BJ (cell line): ENCODE results near the gene ATP13A3. TPM values are rescaled to one million over a fixed set of nuclear protein-coding genes. Genes with fewer than 3 reads are reported as not detected.
"Not testable (repeated sequence)": the region's sequence is repeated elsewhere in the genome, so short reads cannot be mapped to it uniquely, and the experiment has no call there.

Experiments used
- CTCF ChIA-PET: fragments of 350-600 bp; formaldehyde crosslinking; extraction: SDS; loops from one replicate; lab custom pipeline; 2021; ENCODE audit warnings: antibody characterized with exemption, inconsistent platforms; lab: Yijun Ruan, JAX
- POLR2A ChIA-PET: fragments of 300-600 bp; sonication (Branson Sonifier 250); formaldehyde crosslinking; extraction: SDS; loops from one replicate; lab custom pipeline; 2021; ENCODE audit warnings: antibody characterized with exemption; lab: Charles Lee
- DNase-seq: peaks from one replicate; pipeline ENCODE4 v3.0.0-alpha.2; 2011; ENCODE audit warnings: low read depth
- H3K27me3 ChIP-seq: 2 replicates; pipeline ENCODE4 v1.6.0; 2011; ENCODE audit warnings: low read length; ENCODE audit not compliant: control insufficient read depth, insufficient read depth
- H3K36me3 ChIP-seq: 2 replicates; pipeline ENCODE4 v1.5.1; 2011; ENCODE audit warnings: low read length; ENCODE audit not compliant: control insufficient read depth, insufficient read depth
- H3K4me3 ChIP-seq: 2 replicates; pipeline ENCODE4 v1.5.1; 2011; ENCODE audit warnings: low read depth, mild to moderate bottlenecking, control low read depth, low read length
- CTCF ChIP-seq: IDR thresholded peaks from 2 replicates; pipeline ENCODE4 v1.5.1; 2011; ENCODE audit warnings: low read depth, mild to moderate bottlenecking, control low read depth, inconsistent platforms, low read length, moderate library complexity; ENCODE audit not compliant: insufficient read depth
- polyA plus RNA-seq: library from polyadenylated mRNA; depleted of rRNA; stranded (reverse); fragments of >200 nt; gene quantifications from 2 replicates; pipeline ENCODE4 v1.2.3, GENCODE V29; 2011

The ATP13A3 gene
- polyA plus RNA-seq, 1 experiment: 47.1 TPM

GRCh38 chr3:194505791-194506415, 19.1 kb upstream of the ATP13A3 start:
- CTCF ChIA-PET: interaction anchor here (0.9 kb wide), 1 partner anchor 15 kb away, joined by 3 read pairs; no protein-coding TSS in a partner anchor
- H3K4me3 ChIP-seq: no peak overlapping the region
- POLR2A ChIA-PET: interaction anchor here (0.5 kb wide), 1 partner anchor 35 kb away, joined by 14 read pairs; no protein-coding TSS in a partner anchor
- TF ChIP-seq CTCF: no peak
- H3K27me3 ChIP-seq: no peaks in the 10 kb centered on the region
- H3K36me3 ChIP-seq: no peaks in the 10 kb centered on the region
- no peak for DNase-seq

DNA sequence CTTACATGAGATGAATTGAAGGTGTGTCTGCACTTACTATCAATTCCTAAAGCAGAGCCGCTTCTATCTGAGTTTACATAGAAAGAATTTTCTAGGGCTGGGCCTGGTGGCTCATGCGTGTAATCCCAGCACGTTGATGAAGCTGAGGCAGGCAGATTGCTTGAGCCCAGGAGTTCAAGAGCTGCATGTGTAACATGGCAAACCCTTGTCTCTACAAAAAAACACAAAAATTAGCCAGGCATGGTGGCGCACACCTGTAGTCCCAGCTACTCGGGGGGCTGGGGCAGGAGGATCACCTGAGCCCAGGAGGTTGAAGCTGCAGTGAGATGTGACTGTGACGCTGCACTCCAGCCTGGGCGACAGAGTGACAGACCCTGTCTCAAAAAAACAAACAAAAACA, 18.1 kb upstream of the ATP13A3 start:
- no peak overlapping the region for H3K4me3 ChIP-seq
- no peaks in the 10 kb centered on the region for H3K27me3 ChIP-seq
- H3K36me3 ChIP-seq: no peaks in the 10 kb centered on the region
- TF ChIP-seq CTCF: no peak
- POLR2A ChIA-PET: no interaction called here
- DNase-seq: no peak
- CTCF ChIA-PET: interaction anchor here (0.9 kb wide), 1 partner anchor 14 kb away, joined by 3 read pairs; no protein-coding TSS in a partner anchor

GRCh38 chr3:194504146-194504545, 17.3 kb upstream of the ATP13A3 start:
- ChIA-PET POLR2A (no interaction called here), CTCF (no interaction called here)
- DNase-seq: no peak
- no peak for TF ChIP-seq CTCF
- Histone ChIP-seq H3K4me3 (no peak overlapping the region), H3K36me3 (no peaks in the 10 kb centered on the region), H3K27me3 (no peaks in the 10 kb centered on the region)

- no peak for TF ChIP-seq CTCF
- Histone ChIP-seq H3K27me3 (no peaks in the 10 kb centered on the region), H3K36me3 (no peaks in the 10 kb centered on the region), H3K4me3 (no peak overlapping the region)
- no peak for DNase-seq
- POLR2A ChIA-PET: no interaction called here
- CTCF ChIA-PET: interaction anchor here (0.6 kb wide), 1 partner anchor 69 kb away, joined by 3 read pairs; no protein-coding TSS in a partner anchor
Measured at GRCh38 chr3:194503081-194503531, 16.3 kb upstream of the ATP13A3 start.

DNA sequence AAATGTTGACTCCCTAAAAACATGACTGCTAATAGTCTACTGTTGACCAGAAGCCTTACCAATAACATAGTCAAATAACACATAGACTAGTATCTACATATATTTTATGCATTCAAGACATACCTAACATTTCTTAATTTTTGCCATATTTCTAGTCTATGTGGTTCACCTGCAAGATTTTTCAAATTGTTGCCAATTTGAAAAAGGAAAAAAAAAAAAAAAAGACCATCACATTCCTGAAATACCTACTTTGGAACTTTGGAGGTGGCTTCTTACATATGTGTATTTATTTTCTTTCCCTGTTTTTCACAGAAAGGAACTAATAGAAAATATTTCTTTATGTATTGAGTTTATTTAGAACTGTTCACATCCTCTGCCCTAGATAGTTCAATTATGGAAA, 13.4 kb upstream of the ATP13A3 start:
- no peaks in the 10 kb centered on the region for H3K36me3 ChIP-seq
- DNase-seq: no peak
- ChIA-PET CTCF (no interaction called here), POLR2A (no interaction called here)
- no peak for TF ChIP-seq CTCF
- H3K4me3 ChIP-seq: no peak overlapping the region
- H3K27me3 ChIP-seq: no peaks in the 10 kb centered on the region

DNA sequence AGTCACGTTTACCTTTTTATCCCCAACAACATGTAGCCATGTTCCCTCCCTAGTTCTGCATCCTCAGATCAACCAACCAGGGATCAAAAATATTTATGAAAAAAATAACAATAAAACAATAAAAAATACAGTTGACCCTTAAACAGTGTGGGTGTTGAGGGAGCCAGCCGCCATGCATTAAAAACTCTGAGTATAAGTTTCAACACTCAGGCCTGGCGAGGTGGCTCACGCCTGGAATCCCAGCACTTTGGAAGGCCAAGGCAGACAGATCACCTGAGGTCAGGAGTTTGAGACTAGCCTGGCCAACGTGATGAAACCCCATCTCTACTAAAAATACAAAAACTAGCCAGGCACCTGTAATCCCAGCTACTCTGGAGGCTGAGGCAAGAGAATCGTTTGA, 12.7 kb upstream of the ATP13A3 start:
- H3K4me3 ChIP-seq, DNase-seq, POLR2A ChIA-PET, H3K27me3 ChIP-seq, H3K36me3 ChIP-seq: not testable (repeated sequence)
- CTCF ChIA-PET: interaction anchor here (0.7 kb wide), 1 partner anchor 8 kb away, joined by 3 read pairs; no protein-coding TSS in a partner anchor
